SK-N-SH (cell line): ENCODE results near the gene AP3B2.

Experiments used
- CTCF ChIP-seq: fragments of 200-600 bp; sonication (generic); IDR thresholded peaks from 2 replicates; pipeline ENCODE4 v1.6.1; 2017; ENCODE audit warnings: antibody characterized with exemption, mild to moderate bottlenecking, moderate library complexity
- EP300 ChIP-seq, 2 experiments: IDR thresholded peaks; 2 replicates each; pipeline versions ENCODE4 v1.4.0 to v1.6.1; 2012; ENCODE audit warnings: borderline replicate concordance in 1 of 2, low read depth in 1 of 2, low read length in 1 of 2
- GATA2 ChIP-seq: sonication (generic); formaldehyde crosslinking; IDR thresholded peaks from 2 replicates; pipeline ENCODE4 v1.5.0; 2020; ENCODE audit warnings: mild to moderate bottlenecking, missing genetic modification reagents
- MXI1 ChIP-seq: IDR thresholded peaks from 2 replicates; pipeline ENCODE4 v1.6.1; 2012; ENCODE audit warnings: mild to moderate bottlenecking, low read depth, low read length, improper control_type of control experiment
- RAD21 ChIP-seq: IDR thresholded peaks from 2 replicates; pipeline ENCODE4 v1.6.1; 2012; ENCODE audit warnings: mild to moderate bottlenecking, low read length
- TF ChIP-seq, protein P1 (sequence below): IDR thresholded peaks from 2 replicates; pipeline ENCODE4; 2012

DNA sequence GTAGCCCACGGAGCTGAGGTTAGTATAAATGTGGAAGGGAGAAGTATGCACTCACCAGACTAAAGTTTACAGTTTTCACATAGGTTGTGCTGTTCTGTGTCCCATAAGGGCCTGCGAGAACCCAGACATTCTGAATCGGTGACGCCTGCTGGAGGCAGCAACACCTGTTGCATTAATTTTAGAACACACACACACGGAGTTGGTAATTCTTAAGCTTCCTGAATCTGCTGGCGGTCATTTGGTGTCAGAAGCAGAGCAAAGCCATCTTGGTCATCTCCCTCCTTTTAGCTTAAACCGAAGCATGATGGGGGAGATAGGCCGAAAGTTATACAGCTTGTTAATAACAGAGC is 41.1 kb upstream of the AP3B2 start:
- TF ChIP-seq GATA2 (CRISPR knock-in tag) (no peak), RAD21 (no peak), CTCF (0 out of 2 replicates have a peak, but pooled peaks have one; percentile 13), EP300 (IDR thresholded peaks at IDR 0.05; ENCODE audit: borderline replicate concordance in 1 of 2, low read depth in 1 of 2, low read length in 1 of 2) (no peak), MXI1 (no peak)
- TF ChIP-seq, protein P1, sequence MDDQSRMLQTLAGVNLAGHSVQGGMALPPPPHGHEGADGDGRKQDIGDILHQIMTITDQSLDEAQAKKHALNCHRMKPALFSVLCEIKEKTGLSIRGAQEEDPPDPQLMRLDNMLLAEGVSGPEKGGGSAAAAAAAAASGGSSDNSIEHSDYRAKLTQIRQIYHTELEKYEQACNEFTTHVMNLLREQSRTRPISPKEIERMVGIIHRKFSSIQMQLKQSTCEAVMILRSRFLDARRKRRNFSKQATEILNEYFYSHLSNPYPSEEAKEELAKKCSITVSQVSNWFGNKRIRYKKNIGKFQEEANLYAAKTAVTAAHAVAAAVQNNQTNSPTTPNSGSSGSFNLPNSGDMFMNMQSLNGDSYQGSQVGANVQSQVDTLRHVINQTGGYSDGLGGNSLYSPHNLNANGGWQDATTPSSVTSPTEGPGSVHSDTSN: no peak
